Sigmoid colon (tissue), 4 donors: ENCODE results near the gene MAMSTR.

Source experiments
- EP300 ChIP-seq, 4 donors: sonication (generic); formaldehyde crosslinking; IDR thresholded peaks; one replicate each; pipeline ENCODE4 v1.6.1; 2017; ENCODE audit warnings: antibody characterized with exemption in 4 of 4
- POLR2AphosphoS5 ChIP-seq, 4 donors: sonication (generic); formaldehyde crosslinking; IDR thresholded peaks; one replicate each; pipeline ENCODE4 v1.6.1; 2017; ENCODE audit warnings: antibody characterized with exemption in 4 of 4
- TF ChIP-seq, protein P1 (sequence below), 4 experiments: fragments of 450-650 bp in 3 of 4; fragments of 200-600 bp in 1 of 4; IDR thresholded peaks; one replicate each; pipeline ENCODE4 v1.5.1; 2016 to 2019; ENCODE audit warnings: antibody characterized with exemption in 4 of 4, mild to moderate bottlenecking in 3 of 4, moderate library complexity in 2 of 4

DNA sequence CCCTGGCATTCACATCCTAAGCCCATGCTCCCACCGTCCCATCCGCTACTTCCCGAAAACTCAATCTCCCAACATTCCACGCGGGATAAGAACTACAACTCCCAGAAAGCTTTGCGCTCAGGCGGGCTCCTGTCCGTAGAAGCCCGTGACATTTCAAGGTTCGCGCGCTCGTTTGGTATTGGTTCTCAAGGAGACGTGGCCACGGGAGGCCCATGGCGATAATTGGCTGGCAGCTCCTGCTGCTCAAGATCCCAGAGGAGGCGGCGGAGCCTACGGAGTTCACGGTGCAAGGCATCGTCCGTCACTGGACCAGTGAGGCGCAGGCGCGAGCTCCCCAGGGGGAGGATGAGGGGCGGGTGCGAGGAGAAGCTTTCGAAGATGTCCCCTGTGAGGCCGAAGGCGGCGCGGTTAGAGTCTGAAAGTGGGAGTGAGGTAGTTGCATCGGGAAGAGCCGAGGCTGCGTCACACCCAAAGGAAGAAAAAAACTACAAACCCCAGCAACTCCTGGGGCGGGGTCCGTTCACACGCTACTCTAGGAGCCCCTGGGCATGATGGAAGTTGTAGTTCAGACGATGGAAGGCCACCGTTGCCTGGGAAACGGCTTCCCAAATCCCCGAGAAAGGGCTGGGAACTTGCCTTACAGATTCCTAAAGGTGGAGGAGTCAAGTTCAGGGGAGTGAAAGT lies 1.2 kb upstream of the MAMSTR start:
- TF ChIP-seq, protein P1, sequence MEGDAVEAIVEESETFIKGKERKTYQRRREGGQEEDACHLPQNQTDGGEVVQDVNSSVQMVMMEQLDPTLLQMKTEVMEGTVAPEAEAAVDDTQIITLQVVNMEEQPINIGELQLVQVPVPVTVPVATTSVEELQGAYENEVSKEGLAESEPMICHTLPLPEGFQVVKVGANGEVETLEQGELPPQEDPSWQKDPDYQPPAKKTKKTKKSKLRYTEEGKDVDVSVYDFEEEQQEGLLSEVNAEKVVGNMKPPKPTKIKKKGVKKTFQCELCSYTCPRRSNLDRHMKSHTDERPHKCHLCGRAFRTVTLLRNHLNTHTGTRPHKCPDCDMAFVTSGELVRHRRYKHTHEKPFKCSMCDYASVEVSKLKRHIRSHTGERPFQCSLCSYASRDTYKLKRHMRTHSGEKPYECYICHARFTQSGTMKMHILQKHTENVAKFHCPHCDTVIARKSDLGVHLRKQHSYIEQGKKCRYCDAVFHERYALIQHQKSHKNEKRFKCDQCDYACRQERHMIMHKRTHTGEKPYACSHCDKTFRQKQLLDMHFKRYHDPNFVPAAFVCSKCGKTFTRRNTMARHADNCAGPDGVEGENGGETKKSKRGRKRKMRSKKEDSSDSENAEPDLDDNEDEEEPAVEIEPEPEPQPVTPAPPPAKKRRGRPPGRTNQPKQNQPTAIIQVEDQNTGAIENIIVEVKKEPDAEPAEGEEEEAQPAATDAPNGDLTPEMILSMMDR (IDR thresholded peaks at IDR 0.05), result no peak
- TF ChIP-seq EP300 (IDR thresholded peaks at IDR 0.05) (no peak), POLR2AphosphoS5 (IDR thresholded peaks at IDR 0.05) (peak in 3 of 4 donors; percentile 45 to 55 (median 48))
